SKM-1 (cell line): Measurements from ENCODE around the gene DMXL1.
"Not testable (repeated sequence)": the region's sequence is repeated elsewhere in the genome, so short reads cannot be mapped to it uniquely, and the experiment has no call there.

Source experiments
- DNase-seq: peaks from one replicate; lab custom pipeline; 2025; ENCODE audit not compliant: unreplicated experiment; lab: John Stamatoyannopoulos, UW

The DMXL1 gene

GRCh38 chr5:119200795-119201194 lies 129.9 kb downstream of the DMXL1 start:
- DNase-seq = no peak

- DNase-seq = no peak
Measured at GRCh38 chr5:119207105-119207504, 136.2 kb downstream of the DMXL1 start.

GRCh38 chr5:119212026-119212425 lies 141.1 kb downstream of the DMXL1 start:
- DNase-seq = no peak

- DNase-seq = no peak
Measured at GRCh38 chr5:119212676-119213075, 141.8 kb downstream of the DMXL1 start.

GRCh38 chr5:119217183-119217582 lies 146.3 kb downstream of the DMXL1 start:
- DNase-seq = no peak

- no peak for DNase-seq
Measured at GRCh38 chr5:119218830-119219782, 148.2 kb downstream of the DMXL1 start.

GRCh38 chr5:119220576-119221197 lies 149.8 kb downstream of the DMXL1 start:
- no peak for DNase-seq

- no peak for DNase-seq
Measured at GRCh38 chr5:119221330-119221729, 150.4 kb downstream of the DMXL1 start.

GRCh38 chr5:119229950-119230349 lies 159.1 kb downstream of the DMXL1 start:
- no peak for DNase-seq

- DNase-seq = no peak
Measured at GRCh38 chr5:119238265-119239118, 167.6 kb downstream of the DMXL1 start.

GRCh38 chr5:119239119-119239417 lies 168.2 kb downstream of the DMXL1 start:
- DNase-seq = no peak

GRCh38 chr5:119239826-119240225 lies 168.9 kb downstream of the DMXL1 start:
- DNase-seq = not testable (repeated sequence)

- no peak for DNase-seq
Measured at GRCh38 chr5:119243888-119244287, 173.0 kb downstream of the DMXL1 start.

GRCh38 chr5:119250946-119251901 lies 180.3 kb downstream of the DMXL1 start:
- DNase-seq = no peak

GRCh38 chr5:119255571-119256356 lies 184.9 kb downstream of the DMXL1 start:
- no peak for DNase-seq

GRCh38 chr5:119257613-119258012 lies 186.7 kb downstream of the DMXL1 start:
- no peak for DNase-seq

- no peak for DNase-seq
Measured at GRCh38 chr5:119263639-119264038, 192.8 kb downstream of the DMXL1 start.

GRCh38 chr5:119264186-119264585 lies 193.3 kb downstream of the DMXL1 start:
- DNase-seq = no peak

GRCh38 chr5:119267958-119268386 lies 197.1 kb downstream of the DMXL1 start:
- DNase-seq = peak; percentile 89
